ENCODE data around the gene FAM180A.

DNA sequence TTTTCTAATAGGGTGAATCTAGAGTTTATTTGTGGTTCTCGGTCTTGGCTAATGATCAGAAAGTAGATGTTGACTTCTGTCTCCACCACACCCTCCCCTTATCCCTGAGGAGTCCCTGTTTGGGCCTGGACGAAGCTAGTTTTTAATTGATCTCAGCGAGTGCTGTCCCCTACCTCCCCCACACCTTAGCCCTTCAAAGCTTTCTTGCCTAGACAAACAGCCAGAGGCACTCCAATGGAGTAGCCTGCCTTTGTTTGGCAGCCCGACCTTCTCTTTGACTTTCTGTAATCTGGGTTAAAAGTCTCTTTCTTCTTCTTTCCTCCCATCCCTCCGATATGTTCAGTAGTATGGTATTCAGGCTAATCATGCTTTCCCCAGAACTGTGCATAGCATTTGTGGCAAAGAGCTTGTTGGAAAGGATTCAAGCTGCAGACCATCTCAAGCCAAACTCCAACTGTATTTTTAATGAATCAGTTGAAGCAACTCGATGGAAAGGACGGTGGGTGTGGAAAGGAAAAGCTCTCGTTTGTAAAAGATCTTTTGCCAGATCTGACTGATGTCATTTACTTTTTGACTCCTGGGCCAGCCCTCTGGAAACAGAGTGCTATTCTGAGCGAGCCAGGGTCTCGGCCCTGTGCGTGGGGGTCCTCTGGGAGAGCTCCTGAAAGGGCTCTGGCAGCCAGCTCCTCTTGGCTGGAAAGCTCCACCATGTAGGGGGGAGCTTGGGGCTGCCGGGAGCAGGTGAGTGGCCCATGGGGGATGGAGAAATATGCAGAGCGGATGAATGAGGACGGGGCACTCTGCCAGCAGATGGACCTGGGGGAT is 4.5 kb downstream of the FAM180A start:
- TF ChIP-seq, protein P1, sequence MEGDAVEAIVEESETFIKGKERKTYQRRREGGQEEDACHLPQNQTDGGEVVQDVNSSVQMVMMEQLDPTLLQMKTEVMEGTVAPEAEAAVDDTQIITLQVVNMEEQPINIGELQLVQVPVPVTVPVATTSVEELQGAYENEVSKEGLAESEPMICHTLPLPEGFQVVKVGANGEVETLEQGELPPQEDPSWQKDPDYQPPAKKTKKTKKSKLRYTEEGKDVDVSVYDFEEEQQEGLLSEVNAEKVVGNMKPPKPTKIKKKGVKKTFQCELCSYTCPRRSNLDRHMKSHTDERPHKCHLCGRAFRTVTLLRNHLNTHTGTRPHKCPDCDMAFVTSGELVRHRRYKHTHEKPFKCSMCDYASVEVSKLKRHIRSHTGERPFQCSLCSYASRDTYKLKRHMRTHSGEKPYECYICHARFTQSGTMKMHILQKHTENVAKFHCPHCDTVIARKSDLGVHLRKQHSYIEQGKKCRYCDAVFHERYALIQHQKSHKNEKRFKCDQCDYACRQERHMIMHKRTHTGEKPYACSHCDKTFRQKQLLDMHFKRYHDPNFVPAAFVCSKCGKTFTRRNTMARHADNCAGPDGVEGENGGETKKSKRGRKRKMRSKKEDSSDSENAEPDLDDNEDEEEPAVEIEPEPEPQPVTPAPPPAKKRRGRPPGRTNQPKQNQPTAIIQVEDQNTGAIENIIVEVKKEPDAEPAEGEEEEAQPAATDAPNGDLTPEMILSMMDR (conservative IDR thresholded peaks at IDR 0.05; ENCODE audit: low read length), result no peak
- no peak for TF ChIP-seq EZH2phosphoT487 (IDR thresholded peaks at IDR 0.05; ENCODE audit: borderline replicate concordance, low read depth, low read length)
